GM11168 (cell line): Measurements from ENCODE around the gene NR2E3.

Experiments
- in situ Hi-C: fragments of 300-500 bp; cut with MboI; formaldehyde crosslinking; loops from one replicate; pipeline ENCODE4 v1.12.0; 2022; ENCODE audit warnings: low sequenced_read_pairs; ENCODE audit not compliant: unreplicated experiment

The NR2E3 gene

DNA sequence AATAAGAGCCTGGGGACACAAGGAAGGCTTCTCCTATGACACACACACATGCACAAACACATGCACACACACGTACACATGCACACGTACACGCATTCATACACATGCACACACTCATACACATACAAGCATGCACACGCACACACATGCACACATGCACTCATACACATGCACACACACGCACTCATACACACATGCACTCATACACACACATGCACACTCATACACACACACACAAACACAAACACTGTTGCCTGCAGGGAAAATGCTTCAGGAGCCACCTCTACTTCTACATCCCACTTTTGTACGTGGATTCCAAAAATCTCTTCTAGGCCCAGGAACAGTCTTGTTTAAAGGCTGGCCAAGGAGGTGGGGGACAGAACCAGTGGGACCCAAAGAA lies 20.7 kb upstream of the NR2E3 start:
- in situ Hi-C loops = no loop called here

DNA sequence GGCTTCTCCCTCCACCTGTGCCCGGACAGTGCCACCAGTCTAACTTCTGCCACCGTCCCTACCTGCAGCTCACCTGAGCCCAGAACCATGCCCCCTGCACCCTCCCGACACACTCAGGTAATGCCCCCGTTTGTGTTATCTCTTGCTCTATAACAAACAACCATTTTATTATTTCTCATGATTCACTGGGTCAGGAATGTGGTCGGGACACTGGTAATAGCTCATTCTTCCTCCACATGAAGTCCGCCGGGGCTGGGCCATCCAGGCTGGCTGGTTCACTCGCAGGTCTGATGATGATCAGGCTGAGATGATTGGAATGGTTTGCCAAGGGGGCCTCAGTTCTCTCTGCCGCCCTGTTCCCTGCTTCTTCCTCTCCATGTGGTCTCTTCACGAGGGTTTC lies 20.3 kb upstream of the NR2E3 start:
- in situ Hi-C loops = no loop called here

DNA sequence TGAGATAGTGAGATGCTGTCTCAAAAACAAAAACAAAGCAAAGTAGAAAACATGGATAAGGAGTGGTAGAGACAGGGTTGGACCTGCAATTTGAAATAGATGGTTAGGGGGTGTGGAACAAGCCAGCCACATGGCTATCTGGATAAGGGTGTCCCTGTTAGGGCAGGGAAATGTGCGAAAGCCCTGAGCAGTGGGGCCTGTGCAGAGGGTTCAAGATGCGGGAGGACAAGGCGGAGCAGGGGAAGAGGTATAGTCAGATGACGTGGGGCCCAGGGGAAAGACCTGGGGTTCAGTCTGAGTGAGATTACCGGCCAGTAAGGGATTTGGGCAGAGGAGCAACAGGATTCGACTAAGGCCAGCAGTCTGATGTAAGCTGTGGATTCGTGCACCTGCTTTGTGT lies 18.4 kb upstream of the NR2E3 start:
- in situ Hi-C loops = no loop called here

DNA sequence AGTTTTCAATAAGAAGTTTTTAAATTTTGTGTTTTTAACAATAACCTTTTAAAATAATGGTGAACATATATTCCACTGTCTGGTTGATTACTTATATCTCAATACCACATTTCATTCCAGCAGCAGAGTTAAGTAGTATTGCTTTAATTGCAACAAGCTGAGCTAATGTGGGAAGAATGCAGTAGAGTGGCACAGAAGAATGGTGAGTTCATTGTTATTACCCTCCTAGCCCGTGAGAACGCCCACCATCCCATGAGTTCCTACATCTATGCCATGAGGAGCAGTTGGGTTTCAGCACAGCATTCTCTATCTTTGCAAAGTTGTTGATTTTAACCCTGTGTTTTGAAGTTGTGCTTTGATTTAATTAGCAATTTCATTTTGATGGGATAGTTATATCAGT lies 17.8 kb upstream of the NR2E3 start:
- in situ Hi-C loops = no loop called here

DNA sequence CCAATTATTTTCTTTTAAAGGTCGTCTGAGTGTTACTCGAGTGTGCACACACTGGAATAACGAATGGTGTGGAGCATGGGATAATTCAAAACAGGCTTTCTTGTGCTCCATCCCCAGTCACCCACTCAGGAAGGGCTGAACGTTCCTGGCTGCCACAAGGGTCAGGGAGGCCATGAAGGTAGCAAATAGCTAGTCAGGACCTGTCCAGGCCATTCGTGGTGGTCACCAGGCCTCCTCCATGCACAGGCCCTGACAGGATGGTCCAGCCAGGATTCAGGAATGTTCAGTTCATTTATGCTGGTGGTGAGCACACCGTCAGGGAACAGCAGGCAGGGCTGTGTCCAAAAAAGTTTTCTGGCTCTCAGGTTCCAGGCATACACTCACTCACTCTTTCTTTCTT lies 11.7 kb upstream of the NR2E3 start:
- in situ Hi-C loops = no loop called here

DNA sequence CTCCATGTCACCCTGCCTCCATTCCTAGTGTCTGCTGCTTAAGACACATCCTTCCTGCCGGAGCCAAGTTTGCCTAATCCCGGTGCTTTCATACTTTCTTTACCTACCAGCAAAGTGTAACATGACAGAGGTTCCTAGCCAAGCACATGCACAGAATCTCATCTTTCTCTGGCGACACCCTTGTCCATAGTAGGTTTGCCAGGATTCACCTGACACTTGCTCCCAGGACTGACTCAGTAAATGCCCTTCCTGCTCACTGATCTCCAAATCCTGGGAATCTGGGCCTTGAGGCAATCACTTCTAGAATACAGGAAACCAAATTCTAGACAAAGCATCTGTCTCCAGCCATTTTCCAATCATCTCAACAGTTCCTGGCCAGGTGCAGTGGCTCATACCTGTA lies 10.2 kb upstream of the NR2E3 start:
- in situ Hi-C loops = loop anchor here (5.0 to 10.0 kb wide), 2 partner anchors 43 to 345 kb away; no protein-coding TSS in a partner anchor

DNA sequence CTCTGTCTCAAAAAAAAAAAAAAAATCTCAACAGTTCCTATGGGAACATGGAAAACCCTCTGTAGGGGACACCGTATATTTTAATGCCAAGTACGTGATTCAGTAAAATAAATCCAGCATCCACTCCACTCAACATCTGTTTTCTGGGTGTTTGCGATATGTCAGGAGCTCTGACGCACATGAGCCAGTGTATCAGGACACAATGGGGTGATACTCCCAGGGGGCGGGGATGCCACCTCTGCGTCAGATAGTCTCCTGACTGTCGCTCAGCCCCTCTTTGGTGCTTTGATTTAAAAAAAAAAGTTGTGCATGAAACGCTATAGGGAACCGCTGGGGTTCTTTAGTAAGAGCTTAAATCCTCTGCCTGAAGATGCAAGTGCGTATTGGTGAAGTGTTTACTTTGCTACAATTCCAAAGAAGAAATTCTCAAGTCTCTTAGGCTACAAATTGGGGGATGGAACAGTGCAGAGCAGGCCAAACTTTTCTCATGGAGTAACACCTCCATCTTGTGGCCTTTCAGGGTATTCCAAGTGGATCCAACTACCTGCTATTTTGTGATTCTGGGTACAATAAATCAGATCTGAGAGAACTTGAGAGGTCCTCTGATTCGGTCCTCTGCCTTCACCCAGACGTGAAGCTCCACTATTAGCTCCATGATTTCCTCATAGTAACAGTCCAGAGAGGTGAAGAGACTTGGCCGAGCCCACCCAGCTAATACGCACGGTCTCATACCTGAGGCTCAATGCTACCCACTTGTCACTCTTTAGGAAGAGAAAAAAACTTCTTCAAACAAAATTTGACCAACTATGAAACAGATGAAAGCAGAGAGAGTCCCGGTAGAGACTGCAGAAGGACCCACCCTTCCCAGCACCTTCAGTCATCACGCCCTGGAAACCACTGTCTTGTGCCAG lies 9.3 kb upstream of the NR2E3 start:
- in situ Hi-C loops = loop anchor here (5.0 to 10.0 kb wide), 2 partner anchors 44 to 344 kb away; no protein-coding TSS in a partner anchor

DNA sequence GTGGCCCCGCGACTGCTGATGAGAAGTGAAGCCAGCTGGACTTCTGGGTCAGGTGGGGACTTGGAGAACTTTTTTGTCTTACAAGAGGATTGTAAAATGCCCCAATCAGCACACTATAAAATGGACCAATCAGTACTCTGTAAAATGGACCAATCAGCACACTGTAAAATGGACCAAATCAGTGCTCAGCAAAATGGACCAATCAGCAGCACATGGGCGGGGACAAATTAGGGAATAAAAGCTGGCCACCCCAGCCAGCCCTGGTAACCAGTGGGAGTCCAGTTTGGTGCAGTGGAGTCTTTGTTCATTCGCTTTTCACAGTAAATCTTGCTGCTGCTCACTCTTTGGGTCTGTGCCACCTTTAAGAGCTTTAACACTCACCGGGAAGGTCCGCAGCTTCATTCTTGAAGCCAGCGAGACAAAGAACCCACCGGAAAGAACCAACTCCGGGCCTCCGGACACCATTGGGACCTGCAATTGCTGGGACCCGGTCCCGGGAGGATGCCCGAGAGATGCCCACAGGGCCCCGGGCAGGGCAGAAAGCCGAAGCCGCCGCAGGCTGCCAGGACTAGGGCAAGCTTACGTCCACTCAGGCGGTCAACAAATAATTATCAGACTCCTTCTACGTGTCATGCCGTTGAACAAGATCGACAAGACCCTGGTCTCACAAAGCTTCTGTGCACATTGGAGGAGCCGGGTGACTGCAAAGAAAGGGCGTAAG lies 8.3 kb upstream of the NR2E3 start:
- in situ Hi-C loops = loop anchor here (5.0 to 10.0 kb wide), 2 partner anchors 45 to 343 kb away; no protein-coding TSS in a partner anchor

DNA sequence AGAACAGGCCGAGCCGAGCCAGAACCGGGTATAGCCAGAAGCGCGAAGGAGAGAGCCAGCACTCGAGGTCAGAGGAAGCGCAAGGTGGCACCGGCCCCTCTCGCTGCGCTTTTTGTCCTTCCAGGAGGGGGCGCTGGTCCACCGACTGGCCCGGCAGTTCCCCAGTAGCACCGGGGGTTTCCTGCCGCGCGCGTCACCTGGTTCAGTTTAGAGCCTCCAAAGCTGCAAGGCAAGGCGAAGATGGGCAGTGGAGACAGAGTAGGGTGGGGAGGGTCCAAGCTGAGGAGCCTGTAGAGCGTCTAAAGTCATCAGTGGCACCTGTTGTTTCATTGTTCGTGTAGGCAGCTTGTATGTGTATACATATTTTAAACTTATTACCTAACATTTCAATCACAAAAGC lies 7.6 kb upstream of the NR2E3 start:
- in situ Hi-C loops = loop anchor here (5.0 to 10.0 kb wide), 2 partner anchors 45 to 342 kb away; no protein-coding TSS in a partner anchor

DNA sequence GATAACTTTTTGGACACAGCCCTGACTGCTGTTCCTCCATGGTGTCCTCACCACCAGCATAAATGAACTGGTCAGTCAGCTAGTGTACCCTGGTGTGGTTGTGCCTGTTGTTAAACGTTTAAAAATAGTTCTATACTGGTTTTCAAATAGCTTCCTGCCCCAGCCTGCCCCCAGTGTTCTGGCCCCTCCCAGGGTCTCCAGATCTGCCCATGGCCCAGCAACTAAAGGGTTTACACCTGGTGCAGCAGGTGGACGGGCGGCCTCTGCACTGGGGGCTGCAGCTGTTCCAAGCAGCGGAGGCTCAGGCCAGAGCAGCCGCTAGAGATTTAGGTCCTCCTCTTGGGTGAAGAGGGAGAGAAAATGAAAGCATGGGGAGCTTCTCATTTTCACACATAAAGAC lies 6.1 kb upstream of the NR2E3 start:
- in situ Hi-C loops = loop anchor here (5.0 to 10.0 kb wide), 2 partner anchors 47 to 341 kb away; no protein-coding TSS in a partner anchor

DNA sequence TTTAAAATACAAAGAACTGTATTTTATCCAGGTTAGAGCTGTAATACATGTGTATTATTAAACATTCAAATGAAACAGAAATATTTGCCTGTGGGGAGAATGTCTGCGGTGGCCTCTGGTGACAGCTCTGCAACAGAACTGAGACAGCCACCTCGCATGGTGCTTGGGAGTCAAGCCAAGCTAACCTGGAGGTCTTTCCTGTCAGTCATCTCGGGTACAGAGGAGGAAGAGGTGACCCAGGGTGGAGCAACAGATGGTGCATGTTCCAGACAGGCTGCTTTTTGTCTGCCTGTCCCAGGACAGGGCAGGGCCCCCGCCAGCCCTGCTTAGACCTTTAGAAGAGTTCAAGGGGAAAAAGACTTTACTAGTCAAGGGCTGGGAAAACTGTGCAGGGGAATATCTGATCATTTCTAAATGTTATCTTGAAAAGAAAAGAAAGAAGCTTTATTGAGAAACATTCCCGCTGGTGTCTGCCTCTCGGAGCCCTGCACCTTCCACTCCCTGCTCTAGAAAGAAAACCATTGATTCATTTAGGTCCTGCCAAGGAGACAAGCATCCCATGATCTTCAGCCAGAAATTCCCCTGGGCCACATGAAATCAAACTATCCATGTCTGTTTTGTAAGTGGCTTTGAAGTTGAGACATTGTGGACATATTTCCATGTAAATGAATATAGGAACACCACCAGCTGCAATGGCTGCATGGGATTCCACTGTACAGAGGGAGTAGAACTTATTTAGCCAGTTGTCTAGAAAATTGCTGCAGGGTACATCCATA lies 5.5 kb upstream of the NR2E3 start:
- in situ Hi-C loops = loop anchor here (5.0 to 10.0 kb wide), 2 partner anchors 48 to 340 kb away; no protein-coding TSS in a partner anchor

DNA sequence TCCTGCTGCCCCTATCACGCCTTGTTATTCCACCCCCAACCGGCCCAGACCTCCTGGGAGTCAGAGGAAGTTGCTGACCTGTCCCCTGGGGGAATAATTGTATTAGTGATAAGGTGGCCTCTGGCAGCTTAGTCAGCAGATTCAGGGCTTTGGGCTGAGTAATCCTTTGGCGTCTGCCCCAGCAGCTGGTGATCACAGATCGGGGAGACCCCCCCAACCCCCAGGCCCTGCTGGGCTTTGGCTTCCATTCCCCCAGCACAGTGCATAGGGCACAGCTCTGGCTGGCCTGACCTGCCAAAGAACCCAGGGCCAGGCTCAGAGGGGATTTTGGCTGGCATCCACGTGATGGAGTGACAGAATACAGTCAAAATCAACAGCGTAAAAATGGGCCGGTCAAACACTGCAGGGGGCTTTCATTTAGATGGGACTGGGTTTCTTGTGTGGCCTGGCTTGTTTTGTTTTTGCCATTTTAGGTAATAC lies 3.9 kb upstream of the NR2E3 start:
- in situ Hi-C loops = loop anchor here (10.0 kb wide), 1 partner anchor 338 kb away; no protein-coding TSS in a partner anchor

DNA sequence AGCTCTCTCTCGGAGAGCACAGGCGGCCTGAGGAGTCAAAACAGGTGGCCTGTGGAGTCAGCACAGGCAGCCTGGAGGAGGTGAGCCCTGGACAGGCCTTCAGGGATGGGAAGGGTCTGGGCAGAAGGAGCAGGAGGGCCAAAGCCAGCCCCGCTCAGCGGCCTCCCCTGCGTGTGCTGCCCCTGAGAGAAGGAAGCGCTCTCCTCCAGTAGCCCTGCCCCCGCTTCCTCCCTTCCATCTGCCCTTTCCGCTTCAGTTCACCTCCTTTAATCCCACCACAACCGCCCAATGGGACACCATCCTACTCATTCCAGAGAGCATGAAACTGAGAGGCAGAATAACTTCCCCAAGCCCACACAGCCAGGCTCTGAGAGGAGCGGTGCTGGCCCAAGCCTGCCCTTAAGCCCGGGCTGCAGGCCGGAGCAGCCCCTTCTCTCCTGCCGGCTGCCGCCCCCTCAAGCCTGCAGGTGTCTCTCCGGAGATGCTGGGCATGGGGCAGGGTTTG lies 3.2 kb upstream of the NR2E3 start:
- in situ Hi-C loops = loop anchor here (10.0 kb wide), 1 partner anchor 338 kb away; no protein-coding TSS in a partner anchor

DNA sequence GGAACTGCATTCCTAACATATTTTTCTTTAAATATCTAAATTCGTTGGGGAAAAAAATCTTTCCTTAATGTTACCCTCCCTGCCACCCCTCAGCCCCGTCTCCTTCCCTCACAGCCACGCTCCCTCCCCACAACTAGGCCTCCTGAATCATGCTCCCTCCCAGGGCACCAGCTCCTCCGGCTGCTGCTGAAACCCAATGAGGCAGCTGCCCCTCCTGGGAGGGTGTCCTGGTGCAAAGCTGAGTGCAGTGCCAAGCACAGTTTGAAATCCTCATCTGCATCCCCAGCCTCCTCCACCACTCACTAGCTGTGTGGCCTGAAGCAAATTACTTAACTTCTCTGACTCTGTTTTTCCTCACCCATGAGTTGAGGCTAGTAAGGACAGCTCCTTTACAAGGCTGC lies 2.7 kb upstream of the NR2E3 start:
- in situ Hi-C loops = loop anchor here (10.0 kb wide), 1 partner anchor 337 kb away; no protein-coding TSS in a partner anchor

DNA sequence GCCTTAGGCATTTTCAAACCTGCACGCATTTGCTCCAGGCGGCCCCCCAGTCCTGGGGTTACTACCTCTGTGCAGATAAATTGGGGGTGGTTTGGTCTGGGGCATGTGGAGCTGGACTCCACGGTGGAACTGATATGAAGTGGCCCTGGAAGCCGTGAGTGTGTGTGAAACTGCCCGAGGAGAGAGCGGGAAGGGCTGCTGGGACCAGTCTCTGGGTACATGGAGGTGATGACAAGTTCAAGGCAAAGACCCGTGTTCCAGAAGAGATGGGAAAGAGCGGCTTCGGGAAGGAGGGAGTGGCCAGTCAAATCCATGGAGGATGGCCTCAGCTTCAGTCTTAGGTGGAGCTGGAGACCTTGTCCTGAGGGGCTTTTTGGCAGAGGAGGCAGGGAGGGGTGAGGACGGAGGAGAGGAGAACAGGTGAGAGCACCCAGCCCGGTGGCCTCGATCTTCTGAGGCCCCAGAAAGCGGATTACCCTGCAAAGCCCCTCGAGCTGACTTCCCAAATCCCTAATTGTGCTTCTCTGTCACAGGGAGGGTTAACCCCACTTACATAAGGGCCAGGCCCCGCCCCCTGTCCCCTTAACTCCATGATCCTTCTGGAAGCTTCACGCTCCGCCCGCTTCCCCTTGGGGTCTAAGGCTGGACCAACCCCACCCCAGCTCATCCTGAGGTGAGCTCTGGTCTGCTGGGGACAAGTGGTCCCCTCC lies 1.9 kb upstream of the NR2E3 start:
- in situ Hi-C loops = loop anchor here (10.0 kb wide), 1 partner anchor 336 kb away; no protein-coding TSS in a partner anchor

DNA sequence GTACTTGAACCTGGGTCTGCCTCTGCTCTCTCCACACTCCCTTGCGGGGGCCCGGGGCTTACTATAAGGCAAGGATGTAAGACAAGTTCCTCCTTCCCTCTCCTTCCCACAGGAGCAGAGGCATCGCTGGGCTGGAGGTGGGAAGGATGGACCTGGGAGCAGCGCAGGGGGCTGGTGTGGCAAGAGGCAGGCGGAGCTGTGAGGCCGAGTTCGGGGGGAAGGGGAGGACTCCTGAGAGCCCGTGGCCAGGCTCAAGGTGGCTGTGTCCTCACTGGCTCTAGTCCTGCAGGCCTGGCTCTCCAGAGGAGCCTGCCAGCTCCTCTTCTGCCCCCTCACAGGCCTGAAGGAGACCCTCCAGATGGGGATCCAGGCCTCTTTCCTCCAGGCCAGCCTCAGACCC lies 1.0 kb upstream of the NR2E3 start:
- in situ Hi-C loops = loop anchor here (10.0 kb wide), 1 partner anchor 335 kb away; no protein-coding TSS in a partner anchor

DNA sequence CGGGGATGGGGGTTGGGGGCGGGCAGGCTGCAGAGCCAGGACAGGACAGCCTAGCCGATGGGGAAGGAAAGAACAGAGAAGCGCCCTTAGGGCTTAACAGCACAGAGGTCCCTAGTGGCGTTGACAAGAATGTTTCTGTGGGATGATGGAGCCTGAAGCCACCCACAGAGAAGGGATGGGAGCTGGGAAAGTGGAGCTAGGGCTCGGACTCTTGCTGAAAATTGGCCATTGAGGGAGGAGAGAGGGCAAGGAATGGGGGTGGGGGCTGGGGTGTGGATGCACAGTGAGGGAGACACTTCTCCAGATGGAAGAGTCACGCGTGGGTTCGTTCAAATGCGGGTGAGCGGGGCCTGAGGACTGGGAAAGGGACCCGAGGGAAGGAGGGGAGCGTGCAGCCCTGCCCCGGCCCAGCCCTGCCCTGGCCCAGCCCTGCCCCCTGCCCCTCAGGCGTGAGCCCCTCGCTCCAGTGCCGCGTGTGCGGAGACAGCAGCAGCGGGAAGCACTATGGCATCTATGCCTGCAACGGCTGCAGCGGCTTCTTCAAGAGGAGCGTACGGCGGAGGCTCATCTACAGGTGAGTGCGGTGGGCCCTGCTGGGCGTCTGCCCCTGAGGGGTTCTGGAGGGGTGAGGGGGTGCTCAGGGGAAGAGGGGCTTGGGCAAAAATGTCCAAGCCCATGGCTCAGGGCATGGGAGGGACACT lies 832 bp downstream of the NR2E3 start:
- in situ Hi-C loops = no loop called here
